GM11168 (cell line): ENCODE data around the gene ZNF784.

Experiments used
- in situ Hi-C: fragments of 300-500 bp; cut with MboI; formaldehyde crosslinking; loops from one replicate; pipeline ENCODE4 v1.12.0; 2022; ENCODE audit warnings: low sequenced_read_pairs; ENCODE audit not compliant: unreplicated experiment

The ZNF784 gene

GRCh38 chr19:55623130-55623529 lies 1.2 kb downstream of the ZNF784 start:
- in situ Hi-C loops: no loop called here

DNA sequence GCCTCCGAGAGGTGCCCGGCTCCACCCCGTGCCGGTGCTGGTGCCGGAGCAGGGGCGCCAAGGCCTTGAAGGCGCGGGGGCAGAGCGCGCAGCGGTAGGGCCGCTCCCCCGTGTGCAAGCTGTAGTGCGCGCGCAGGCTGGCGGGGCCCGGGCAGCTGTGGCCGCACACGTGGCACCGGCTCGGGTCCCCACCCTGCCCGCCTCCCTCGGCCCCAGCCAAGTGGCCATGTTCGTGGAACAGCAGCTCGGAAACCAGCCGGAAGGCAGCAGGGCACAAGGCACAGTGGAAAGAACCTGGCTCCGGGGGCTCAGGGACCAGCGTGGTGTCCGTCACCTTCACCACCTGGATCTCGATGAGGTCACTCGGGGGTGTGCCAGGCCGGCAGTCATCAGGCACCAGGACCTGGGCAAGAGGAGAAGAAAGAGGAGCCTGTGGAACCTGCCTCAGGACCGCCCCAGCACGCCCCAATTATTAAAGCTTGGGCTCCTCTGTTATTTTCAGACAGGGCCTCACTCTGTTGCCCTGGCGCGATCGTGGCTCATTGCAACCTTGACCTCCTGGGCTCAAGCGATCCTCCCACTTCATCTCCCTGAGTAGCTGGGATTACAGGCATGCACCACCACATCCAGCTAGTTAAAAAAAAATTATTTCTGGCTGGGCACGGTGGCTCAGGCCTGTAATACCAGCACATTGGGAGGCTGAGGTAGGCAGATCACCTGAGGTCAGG lies 2.0 kb downstream of the ZNF784 start:
- in situ Hi-C loops: no loop called here

DNA sequence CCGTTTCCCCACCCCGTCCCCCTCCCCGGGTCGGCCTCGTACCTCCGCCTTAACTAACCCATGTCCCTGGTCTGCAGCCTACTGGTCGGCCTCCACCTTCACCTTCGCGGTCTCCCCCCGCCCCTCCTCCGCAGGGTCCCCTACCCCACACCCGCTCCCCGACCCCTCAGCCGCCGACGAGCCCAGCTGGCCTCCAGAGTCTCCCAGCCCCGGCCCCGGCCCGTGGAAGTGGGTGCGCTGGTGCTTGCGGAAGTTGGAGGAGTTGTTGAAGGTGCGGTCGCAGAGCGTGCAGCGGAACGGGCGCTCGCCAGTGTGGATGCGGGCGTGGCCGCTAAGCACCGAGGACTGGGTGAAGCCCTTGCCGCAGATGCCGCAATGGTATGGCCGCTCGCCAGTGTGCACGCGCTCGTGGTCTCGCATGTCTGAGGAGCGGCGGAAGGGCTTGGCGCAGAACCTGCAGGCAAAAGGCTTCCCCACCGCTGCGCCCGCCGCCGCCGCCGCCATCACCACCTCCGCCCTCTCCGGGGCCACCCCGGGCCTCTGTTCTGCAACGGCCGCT lies 2.6 kb downstream of the ZNF784 start:
- in situ Hi-C loops: no loop called here

- in situ Hi-C loops: no loop called here
Observed at GRCh38 chr19:55621205-55621672, 3.1 kb downstream of the ZNF784 start.

DNA sequence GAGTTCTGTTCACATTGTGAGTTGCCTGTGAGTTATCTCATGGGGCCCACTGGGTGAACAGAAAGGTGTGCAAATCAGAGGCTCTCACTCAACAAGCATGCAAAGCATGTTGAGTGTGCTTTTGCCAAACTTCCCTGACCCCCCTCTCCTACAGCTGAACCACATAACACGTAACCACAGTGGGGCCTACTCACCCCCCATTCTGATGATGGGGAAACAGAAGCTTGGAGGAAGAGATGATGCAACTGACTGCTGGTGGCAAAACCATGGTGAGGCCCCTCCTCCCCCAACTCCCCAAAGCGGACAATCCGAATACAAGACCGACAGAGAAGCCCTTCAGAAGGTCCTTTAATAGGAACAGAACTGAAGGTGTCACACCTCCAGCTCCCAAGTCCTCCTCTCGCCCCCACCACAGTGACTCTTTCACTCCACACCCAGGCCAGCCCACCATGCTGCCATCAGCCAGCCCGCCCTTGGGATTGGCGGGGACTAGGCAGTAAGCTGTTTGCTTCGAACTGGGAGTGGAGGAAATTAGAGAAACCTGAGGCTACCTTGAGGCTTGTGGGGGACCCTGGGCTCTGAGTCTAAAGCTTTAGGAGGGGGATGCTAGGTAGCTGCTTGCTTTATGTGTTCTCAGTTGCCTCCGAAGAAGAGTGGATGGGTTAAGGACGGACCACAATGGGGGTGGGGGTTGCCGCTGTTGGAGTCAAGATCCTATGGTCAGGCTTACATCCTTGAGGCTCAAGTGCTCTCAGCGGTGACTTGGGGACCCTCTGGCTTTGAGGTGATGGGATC lies 3.8 kb downstream of the ZNF784 start:
- in situ Hi-C loops: no loop called here

GRCh38 chr19:55619286-55619685 lies 5.1 kb downstream of the ZNF784 start:
- in situ Hi-C loops: no loop called here

GRCh38 chr19:55618426-55618825 lies 5.9 kb downstream of the ZNF784 start:
- in situ Hi-C loops: no loop called here

DNA sequence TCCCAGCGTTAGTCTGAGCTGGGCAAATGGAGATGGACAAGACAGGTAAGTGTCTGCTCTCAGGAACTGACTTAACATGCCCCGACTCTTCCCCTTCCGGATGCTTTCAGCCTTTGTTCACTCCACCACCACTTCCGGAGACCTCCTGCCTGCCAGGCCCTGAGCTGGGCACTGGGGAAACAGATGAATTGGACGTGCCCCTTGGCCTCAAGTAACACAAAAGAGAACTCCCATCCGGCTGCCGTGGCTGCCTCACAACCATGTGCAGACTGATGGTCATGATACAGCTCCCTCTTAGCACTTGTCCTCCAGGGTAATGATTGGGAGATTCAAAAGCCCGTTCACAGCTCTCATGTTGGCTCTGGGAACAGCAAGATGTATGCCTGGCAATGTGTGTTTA lies 6.9 kb downstream of the ZNF784 start:
- in situ Hi-C loops: no loop called here

GRCh38 chr19:55616395-55616875 lies 7.9 kb downstream of the ZNF784 start:
- in situ Hi-C loops: no loop called here

DNA sequence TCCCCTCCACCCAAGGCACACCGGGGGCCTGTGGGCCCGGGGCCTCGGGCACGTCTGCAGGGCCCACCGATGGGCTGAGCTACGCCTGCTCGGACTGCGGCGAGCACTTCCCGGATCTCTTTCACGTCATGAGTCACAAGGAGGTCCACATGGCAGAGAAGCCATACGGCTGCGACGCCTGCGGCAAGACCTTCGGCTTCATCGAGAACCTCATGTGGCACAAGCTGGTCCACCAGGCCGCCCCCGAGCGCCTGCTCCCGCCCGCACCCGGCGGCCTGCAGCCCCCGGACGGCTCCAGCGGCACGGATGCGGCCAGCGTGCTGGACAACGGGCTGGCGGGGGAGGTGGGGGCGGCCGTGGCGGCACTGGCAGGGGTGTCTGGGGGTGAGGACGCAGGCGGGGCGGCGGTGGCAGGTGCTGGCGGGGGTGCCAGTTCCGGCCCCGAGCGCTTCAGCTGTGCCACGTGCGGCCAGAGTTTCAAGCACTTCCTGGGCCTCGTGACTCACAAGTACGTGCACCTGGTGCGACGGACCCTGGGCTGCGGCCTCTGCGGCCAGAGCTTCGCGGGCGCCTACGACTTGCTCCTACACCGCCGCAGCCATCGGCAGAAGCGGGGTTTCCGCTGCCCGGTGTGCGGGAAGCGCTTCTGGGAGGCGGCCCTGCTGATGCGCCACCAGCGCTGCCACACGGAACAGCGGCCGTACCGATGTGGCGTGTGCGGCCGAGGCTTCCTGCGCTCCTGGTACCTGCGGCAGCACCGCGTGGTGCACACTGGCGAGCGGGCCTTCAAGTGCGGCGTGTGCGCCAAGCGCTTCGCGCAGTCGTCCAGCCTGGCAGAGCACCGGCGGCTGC lies 8.6 kb downstream of the ZNF784 start:
- in situ Hi-C loops: no loop called here

GRCh38 chr19:55614711-55615542 lies 9.4 kb downstream of the ZNF784 start:
- in situ Hi-C loops: no loop called here

- in situ Hi-C loops: no loop called here
Observed at GRCh38 chr19:55613930-55614710, 10.2 kb downstream of the ZNF784 start.

GRCh38 chr19:55613396-55613795 lies 11.0 kb downstream of the ZNF784 start:
- in situ Hi-C loops: no loop called here

DNA sequence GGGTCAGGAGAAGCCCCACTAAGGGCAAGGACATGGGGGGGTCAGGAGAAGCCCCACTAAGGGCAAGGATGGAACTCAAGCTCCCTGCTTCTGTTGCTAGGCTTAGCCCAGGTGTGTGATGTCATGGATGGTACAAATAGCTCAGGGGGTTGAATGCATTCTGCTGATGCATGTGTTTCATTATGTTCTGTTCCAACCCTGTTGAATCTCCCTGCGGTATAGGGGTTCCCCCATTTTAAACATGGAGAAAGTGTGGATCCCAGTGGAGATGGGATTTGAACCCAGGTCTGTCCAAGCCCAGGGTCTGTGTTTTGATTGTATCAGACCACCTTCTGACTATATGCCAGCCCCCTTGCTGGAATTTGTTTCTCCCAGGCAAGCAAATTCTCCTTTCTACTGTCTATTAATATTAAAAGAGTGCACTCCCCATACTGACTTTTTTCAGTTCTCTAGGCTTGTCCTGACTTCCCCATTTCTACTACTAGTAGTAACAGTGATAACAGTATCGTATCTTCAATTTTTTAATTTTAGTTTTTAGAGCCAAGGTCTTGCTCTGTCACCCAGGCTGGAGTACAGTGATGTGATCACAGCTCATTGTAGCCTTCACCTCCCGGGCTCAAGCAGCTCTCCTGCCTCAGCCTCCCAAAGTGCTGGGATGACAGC lies 12.3 kb downstream of the ZNF784 start:
- in situ Hi-C loops: no loop called here

GRCh38 chr19:55611300-55611982 lies 12.9 kb downstream of the ZNF784 start:
- in situ Hi-C loops: no loop called here

DNA sequence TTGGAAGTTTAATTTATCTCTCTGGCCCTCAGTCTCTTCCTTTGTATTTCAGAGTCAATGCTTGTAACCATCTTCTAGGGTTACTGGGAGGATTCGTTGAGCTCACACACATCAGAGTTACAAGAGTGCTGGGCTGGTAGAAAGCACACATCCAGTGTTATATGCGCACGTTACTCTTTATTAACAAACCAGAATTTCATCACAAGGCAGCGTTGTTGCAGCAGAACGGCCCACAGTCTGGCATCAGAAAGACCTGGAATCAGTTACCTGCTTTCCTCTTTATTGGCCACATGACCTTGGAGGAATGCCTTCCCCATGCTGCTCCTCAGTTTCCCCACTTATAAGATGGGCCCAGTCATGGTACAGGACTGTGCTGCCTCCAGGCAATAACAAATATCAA lies 15.0 kb downstream of the ZNF784 start:
- in situ Hi-C loops: no loop called here

DNA sequence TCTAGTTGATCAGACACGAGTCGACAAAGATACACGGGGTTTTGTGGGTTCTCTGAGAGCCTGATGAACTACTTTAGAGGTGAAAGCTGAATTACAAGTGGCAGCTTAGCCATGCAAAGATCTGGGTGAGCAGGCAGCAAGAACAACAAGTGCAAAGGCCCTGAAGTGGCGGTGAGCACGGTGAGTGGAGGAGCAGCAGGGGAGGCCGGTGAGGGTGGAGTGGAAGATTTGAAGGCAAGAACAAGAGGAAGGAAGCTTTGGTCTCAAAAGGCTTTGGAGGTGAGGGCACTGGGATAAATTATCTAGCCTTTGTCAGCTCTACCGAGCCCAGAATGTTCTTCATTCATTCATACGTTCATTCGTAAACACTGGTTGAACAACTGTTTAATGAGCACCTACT lies 17.5 kb downstream of the ZNF784 start:
- in situ Hi-C loops: no loop called here

GRCh38 chr19:55606471-55606787 lies 17.9 kb downstream of the ZNF784 start:
- in situ Hi-C loops: no loop called here
